PFSK-1 (cell line): ENCODE results near the gene ZNF385C.

ENCODE experiments used
- FOXP2 ChIP-seq: optimal IDR thresholded peaks from 2 replicates; pipeline ENCODE3; 2011; ENCODE audit warnings: borderline replicate concordance, control low read depth, inconsistent platforms; ENCODE audit not compliant: insufficient read depth; ENCODE audit errors: extremely low read length, extremely low read depth
- POLR2AphosphoS5 ChIP-seq: IDR thresholded peaks from 2 replicates; pipeline ENCODE4 v1.6.1; 2012; ENCODE audit warnings: low read depth, mild to moderate bottlenecking, control low read depth, low read length, moderate library complexity
- SIN3A ChIP-seq: IDR thresholded peaks from 2 replicates; pipeline ENCODE4 v1.6.1; 2012; ENCODE audit warnings: mild to moderate bottlenecking, low read length, moderate library complexity, borderline replicate concordance; ENCODE audit not compliant: insufficient read depth
- TAF1 ChIP-seq: IDR thresholded peaks from 2 replicates; pipeline ENCODE4 v1.6.1; 2012; ENCODE audit warnings: low read length, control low read depth, borderline replicate concordance; ENCODE audit not compliant: insufficient read depth
- TF ChIP-seq, protein P1 (sequence below), 2 experiments: IDR thresholded peaks; 2 replicates each; pipeline versions ENCODE4 v1.6.1 to v1.8.0; 2011 to 2012; ENCODE audit warnings: low read depth in 2 of 2, low read length in 2 of 2, control low read depth in 1 of 2, inconsistent platforms in 1 of 2, mild to moderate bottlenecking in 1 of 2, moderate library complexity in 1 of 2; ENCODE audit not compliant: insufficient read depth in 1 of 2

DNA sequence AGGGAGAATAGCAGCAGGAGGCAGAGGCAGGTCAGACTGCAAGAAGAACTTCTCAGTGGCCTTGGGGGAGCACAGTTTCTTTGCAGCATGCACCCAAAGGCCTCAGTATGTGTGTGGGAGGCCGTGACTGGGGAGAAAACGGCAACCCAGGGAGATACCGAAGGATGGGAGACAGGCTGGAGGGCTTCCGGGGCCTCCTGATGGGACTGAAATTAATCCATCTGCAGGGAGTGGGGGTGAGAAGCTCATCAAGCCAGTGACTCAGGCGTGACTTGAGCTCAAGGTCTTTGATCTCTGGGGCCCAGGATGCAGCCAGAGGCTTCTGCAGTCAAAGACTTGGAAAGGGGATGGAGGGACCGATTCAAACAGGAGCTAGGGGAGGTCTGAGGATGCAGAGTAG is 42.8 kb downstream of the ZNF385C start:
- no peak for TF ChIP-seq POLR2AphosphoS5
- TF ChIP-seq TAF1, result no peak
- TF ChIP-seq SIN3A, result no peak
- TF ChIP-seq, protein P1, sequence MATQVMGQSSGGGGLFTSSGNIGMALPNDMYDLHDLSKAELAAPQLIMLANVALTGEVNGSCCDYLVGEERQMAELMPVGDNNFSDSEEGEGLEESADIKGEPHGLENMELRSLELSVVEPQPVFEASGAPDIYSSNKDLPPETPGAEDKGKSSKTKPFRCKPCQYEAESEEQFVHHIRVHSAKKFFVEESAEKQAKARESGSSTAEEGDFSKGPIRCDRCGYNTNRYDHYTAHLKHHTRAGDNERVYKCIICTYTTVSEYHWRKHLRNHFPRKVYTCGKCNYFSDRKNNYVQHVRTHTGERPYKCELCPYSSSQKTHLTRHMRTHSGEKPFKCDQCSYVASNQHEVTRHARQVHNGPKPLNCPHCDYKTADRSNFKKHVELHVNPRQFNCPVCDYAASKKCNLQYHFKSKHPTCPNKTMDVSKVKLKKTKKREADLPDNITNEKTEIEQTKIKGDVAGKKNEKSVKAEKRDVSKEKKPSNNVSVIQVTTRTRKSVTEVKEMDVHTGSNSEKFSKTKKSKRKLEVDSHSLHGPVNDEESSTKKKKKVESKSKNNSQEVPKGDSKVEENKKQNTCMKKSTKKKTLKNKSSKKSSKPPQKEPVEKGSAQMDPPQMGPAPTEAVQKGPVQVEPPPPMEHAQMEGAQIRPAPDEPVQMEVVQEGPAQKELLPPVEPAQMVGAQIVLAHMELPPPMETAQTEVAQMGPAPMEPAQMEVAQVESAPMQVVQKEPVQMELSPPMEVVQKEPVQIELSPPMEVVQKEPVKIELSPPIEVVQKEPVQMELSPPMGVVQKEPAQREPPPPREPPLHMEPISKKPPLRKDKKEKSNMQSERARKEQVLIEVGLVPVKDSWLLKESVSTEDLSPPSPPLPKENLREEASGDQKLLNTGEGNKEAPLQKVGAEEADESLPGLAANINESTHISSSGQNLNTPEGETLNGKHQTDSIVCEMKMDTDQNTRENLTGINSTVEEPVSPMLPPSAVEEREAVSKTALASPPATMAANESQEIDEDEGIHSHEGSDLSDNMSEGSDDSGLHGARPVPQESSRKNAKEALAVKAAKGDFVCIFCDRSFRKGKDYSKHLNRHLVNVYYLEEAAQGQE (IDR thresholded peaks at IDR 0.05; ENCODE audit: insufficient read depth in 1 of 2, low read depth in 2 of 2, low read length in 2 of 2), result no peak
- no peak for TF ChIP-seq FOXP2
